CD4-positive, alpha-beta T cell treated with Interleukin-4 for 1 hour (primary cell): ENCODE measurements around the gene ZFYVE21.
A peak's percentile ranks its signal among the peaks of the same experiment; 100 is the strongest.

Source experiments
- DNase-seq, 2 donors: peaks; one replicate each; pipeline ENCODE4 v3.0.0-alpha.2; 2020 to 2022

Gene ZFYVE21

GRCh38 chr14:103739466-103739792 lies 23.8 kb downstream of the ZFYVE21 start:
- DNase-seq: no peak

- DNase-seq: no peak
These were observed 24.3 kb downstream of the ZFYVE21 start for GRCh38 chr14:103739793-103740501.

GRCh38 chr14:103740991-103741689 lies 25.5 kb downstream of the ZFYVE21 start:
- DNase-seq: no peak

DNA sequence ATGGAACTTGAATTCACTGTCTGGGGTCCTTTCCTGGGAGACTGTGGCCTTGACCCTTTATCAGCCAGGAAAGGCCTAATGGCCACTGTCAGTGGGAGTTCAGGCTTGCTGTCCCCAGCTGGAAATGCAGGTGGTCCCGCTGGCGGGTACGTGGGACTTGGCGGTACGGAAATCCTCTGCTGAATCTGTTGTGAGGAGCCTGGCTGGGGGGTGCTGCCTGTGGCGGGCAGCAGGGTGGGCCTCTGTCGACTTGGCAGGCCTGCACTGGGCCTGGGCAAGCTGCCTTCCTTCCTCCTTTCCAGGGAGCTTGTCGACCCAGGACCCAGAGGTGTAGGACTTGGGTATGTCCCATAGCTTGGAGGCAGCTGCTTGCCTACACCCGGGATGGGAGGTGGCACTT lies 26.3 kb downstream of the ZFYVE21 start:
- DNase-seq: no peak

GRCh38 chr14:103742499-103743255 lies 27.1 kb downstream of the ZFYVE21 start:
- no peak for DNase-seq

DNA sequence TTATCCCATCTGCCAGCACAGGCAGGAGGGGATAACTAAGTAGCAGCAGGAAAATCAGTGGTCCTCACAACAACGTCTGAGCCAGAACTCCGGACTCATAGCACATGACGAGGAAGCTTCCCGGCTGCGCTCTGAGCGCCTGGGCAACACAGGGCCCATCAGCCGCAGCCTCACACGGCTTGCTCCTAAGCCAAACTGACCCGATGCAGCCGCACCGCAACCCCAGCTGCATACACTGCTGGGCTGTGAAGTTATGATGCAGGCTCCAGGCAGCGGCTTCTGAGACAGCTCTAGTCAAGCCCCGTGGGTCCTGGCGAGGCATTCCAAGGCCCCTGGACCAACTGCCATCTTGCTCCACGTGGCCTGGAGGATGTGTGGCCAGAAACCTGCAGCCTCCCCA lies 28.1 kb downstream of the ZFYVE21 start:
- no peak for DNase-seq

DNA sequence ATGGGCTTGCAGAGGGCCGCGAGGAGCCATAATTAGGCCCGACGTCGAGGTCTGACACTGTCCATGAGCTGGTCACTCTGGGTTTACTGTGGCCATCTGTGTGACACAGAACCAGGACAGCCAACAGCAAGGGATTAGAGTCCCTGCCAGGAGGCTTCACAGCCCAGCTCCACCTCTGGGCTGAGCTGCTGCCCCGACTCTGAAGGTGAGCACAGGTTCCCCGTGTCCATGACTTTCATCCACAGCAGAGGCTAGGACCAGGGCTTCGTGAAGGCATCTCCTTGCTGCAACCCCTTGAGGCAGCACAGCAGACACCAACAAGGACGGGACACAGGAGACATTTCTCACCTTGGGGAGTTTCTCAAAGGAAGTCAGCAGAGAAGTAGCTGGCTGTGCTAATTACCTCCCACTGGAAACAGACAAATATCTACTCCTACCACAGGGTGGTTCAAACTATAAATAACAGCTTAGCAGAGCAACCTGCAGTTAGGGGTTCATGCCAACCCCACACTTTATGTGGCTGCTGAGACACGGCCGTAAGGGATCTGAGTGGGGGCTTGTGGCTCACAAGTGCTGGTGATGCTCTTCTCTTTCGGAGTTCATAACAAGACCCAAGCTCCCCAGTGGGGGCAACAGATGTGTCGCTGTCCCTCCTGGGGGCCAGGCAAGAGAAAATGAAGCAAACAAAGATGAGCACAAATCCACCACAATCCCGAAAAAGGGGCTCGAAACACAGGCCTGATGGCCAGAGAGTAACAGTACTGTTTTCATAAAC lies 29.2 kb downstream of the ZFYVE21 start:
- no peak for DNase-seq

DNA sequence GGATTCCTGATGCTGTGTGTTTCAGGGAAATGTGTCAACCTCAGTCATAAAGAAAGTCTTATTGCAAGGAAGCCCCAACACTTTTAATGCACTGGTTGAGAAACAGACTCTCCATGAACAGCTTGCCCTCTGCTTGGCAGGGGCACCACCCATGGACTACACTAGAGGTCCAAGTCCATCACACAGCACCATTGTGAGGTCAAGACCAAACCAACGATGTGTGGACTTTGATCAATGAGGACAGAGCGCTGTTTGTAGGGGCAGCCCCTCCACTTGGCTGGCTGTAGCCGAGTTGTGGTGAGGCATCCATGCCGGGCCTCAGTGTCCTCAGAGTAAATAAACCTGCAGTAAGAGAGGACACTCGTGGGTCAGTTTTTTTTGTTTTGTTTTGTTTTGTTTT lies 29.8 kb downstream of the ZFYVE21 start:
- no peak for DNase-seq

DNA sequence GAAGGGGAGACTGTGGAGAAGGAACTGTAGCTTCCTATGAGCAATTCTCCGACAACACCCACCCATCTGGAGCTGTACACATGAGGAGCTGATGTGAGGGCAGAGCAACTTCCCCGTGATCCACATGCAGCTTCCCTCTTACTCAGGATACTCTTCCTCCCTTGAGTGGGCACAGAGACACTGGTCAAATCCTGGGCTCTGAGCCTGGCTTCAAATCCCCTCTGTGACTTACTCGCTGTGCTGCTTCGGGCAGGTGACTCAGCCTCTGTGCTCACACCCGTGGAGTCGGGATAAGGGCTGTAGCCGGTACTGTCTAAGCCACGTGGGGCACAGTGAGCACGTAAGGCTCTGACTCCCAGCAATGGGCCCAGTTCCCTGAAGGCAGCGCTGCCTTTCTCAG lies 31.1 kb downstream of the ZFYVE21 start:
- DNase-seq: no peak

DNA sequence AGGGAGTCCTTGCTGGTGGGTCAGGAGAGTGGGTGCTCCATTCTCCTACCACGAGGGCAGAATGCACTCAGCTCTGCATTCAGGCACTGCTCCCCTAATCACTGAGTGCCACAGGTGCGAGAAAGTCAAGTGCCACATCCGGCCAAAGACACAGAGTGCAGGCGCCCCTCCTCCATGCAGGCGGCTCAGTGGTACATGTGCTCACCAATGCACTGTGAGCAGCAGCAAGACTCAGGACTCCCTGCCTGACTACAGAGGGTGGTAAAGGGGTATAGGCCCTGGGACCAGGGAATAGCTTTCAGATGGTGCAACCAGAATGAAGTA lies 32.9 kb downstream of the ZFYVE21 start:
- DNase-seq: peak; percentile 39 to 54

- no peak for DNase-seq
These were observed 33.8 kb downstream of the ZFYVE21 start for GRCh38 chr14:103749452-103749851.

DNA sequence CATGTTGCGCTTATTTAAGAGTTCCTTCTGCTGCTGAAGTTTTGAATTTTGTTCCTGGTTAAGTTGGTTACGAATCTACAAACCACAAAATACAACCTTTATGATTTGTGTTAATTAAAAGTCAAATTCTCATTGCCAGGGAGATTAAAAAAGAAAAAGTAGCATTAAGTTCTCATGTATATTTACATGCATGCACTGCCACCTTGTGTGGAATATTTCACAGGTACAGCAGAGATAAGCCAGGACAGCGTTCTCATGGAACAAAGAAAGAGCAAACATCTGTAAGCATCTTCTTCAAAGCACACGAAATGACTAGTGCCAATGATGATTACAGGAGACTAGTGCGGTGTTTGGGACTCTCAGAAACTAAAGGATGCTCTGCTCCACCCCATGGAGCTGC lies 34.2 kb downstream of the ZFYVE21 start:
- no peak for DNase-seq

DNA sequence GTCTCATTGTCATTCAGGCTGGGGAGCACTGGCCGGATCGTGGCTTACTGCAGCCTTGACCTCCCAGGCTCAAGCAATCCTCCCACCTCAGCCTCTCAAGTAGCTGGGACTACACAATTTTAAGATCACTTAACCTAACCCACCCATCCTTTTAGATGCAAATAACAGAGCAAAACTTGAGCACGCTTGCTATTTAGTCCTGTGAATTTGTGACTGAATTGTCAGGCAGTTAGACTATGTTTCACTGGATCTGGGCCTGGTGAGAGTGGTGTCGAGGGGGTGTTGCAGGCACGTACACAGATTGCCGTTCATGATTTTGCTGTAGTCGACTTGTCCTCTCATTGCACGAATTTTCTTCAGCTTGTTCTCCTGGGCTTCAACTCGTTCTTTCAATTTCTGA lies 38.2 kb downstream of the ZFYVE21 start:
- DNase-seq: no peak

GRCh38 chr14:103755060-103755459 lies 39.5 kb downstream of the ZFYVE21 start:
- no peak for DNase-seq

DNA sequence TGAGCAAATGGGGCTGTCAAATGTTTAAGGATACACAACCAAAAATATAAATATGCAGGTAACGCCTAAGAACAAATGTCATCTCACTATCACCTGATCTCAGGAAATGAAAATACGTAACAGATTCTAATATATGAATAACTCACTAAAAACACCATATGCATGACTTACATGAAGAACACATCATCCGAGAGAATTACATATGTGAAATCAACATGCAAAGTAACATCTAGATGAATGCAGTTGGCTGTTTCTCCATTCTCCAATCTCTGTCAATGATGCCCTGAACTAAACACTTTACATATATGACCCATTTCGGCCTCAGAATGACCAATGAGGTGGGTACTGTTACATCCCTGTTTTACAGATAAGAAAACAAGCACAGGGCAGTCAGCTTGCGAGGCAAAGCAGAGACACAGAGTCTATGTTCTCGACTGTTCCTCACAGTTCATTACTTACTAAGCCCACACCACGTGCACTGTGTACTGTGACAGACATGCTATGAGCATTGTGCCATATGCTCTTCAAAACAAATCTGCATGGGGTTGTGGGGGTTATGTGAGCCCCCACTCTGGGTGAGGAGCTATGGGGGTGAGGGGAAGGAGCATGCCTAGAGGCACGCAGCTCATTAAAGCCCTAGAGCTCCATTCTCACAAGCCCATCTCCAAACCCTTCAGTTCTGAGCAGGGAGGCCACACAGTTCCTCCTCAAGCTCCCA lies 42.6 kb downstream of the ZFYVE21 start:
- DNase-seq: no peak

DNA sequence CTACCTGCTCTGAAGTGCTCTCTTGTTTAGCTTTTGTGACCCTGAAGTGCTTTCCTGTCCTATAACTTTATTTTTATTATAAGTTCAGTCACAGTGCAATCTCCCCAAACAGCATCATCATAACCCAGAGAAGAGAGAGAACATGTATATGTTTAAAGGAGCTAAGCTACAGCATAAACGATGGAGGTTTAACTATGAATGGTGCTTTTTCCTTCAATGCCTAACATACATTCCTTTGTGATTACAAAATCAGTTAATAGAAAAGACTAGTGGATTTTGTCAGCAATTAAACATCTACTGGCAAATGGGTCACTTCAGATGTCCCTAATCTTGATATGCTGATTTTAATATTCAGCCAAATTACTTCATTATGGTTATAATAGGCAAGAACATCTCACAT lies 46.4 kb downstream of the ZFYVE21 start:
- DNase-seq: no peak

DNA sequence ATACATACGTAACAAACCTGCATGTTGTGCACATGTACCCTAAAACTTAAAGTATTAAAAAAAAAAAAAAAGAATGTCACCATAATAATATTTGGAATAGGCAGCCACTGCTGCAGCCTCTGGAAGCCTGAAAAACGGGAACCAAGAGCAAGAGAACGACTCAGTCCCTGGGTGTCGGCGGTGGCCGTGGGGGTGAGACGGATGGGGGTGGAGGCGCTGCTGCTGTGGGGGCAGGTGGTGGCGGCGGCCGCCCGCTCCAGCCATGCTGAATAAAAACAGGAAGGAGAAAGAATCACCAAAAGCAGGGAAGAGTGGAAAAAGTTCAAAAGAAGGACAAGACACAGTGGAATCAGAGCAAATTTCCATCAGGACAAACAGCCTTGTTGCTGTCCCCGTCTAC lies 46.9 kb downstream of the ZFYVE21 start:
- no peak for DNase-seq

GRCh38 chr14:103763730-103764488 lies 48.3 kb downstream of the ZFYVE21 start:
- no peak for DNase-seq

DNA sequence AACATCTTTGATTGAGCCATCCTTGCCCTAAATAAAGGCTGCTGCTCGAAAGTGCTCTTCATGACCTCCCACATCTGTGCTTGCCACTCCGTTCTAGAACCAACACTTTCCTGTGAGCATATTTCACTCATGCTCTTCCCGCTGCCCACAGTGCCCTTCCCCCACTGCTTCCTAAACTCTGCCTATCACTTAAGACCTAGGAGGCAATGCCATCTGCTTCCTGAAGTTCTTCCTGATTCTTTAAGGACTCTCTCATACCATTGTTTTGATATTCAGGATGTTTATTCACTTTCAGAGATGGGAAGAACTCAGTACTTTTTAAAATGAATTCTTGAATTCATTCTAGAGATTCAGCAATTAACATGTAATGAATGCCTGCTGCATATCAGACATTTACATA lies 49.9 kb downstream of the ZFYVE21 start:
- DNase-seq: no peak

DNA sequence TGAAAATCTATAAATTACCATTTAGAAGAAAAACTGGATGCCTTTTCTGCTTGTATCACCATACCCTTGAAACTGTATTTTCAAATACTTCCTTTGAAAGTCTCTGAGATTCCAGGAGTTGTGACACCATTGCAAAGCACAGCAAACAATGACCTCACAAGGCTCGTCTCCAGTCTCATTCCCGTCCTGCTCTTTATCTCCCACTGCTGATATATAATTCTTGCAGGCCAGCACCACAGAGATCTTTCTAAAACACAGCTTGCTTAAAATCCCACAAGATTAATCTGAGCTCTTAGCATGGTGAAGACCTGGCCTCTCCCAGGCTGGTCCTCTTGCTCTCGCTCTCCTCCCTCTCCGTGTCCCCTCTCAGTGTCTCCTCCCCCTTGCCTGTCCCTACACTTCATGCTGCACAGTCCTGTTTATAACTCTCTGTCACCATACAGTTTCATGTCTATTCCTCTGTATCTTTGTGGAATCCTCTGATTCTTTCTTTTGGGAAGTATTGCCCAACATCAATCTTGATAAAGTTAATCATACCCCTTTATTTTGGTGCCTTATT lies 51.8 kb downstream of the ZFYVE21 start:
- DNase-seq: no peak

- DNase-seq: no peak
These were observed 54.9 kb downstream of the ZFYVE21 start for GRCh38 chr14:103770500-103770899.

DNA sequence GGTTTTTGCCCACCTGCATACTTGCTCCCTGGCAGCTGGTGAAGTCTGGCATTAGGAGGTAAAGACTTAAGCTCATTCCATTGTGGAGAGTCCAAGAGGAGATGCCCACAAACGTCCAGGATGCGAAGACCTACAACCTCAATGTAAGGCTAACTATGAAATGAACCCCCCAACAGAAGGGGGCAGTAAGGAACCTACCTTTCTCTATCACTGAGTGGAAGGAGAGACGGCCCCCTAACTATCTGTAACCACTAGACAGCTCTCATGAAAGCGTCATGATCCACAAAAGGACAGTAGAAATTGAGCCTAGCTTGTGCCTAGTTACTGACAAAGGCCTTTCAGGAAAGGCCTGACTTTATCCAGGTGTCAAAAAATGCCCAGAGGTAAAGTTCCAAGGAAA lies 55.3 kb downstream of the ZFYVE21 start:
- DNase-seq: no peak
